Kidney epithelial cell (primary cell): Measurements from ENCODE around the gene MNT. TPM values are rescaled to one million over a fixed set of nuclear protein-coding genes. Genes with fewer than 3 reads are reported as not detected.

Experiments
- DNase-seq: peaks from one replicate; pipeline ENCODE4 v3.0.0-alpha.2; 2010; ENCODE audit warnings: low read depth
- H3K27me3 ChIP-seq: 2 replicates; pipeline ENCODE4 v1.6.0; 2011; ENCODE audit warnings: low read length; ENCODE audit not compliant: control insufficient read depth, insufficient read depth
- H3K36me3 ChIP-seq: 2 replicates; pipeline ENCODE4 v1.5.1; 2011; ENCODE audit warnings: low read length; ENCODE audit not compliant: control insufficient read depth, insufficient read depth
- H3K4me3 ChIP-seq: 2 replicates; pipeline ENCODE4 v1.5.1; 2011; ENCODE audit warnings: low read depth, mild to moderate bottlenecking, control low read depth, low read length
- CTCF ChIP-seq: IDR thresholded peaks from 2 replicates; pipeline ENCODE4 v1.5.1; 2011; ENCODE audit warnings: mild to moderate bottlenecking, moderate library complexity, low read length, control low read depth, inconsistent platforms; ENCODE audit not compliant: insufficient read depth, poor library complexity, severe bottlenecking
- total RNA-seq: library from RNA; depleted of rRNA; stranded (reverse); fragments of >200 nt; gene quantifications from 2 replicates; pipeline ENCODE4 v1.2.3, GENCODE V29; 2015

Gene MNT
- total RNA-seq, 1 donor from 2014 or later = 8.7 TPM

- no peak for DNase-seq
- no peaks in the 10 kb centered on the region for H3K36me3 ChIP-seq
- no peak for TF ChIP-seq CTCF
- H3K4me3 ChIP-seq = no peak overlapping the region
- H3K27me3 ChIP-seq = no peaks in the 10 kb centered on the region
These were observed 43.6 kb downstream of the MNT start for GRCh38 chr17:2357237-2357636.

- H3K4me3 ChIP-seq = no peak overlapping the region
- H3K36me3 ChIP-seq = no peaks in the 10 kb centered on the region
- no peaks in the 10 kb centered on the region for H3K27me3 ChIP-seq
- DNase-seq = no peak
- no peak for TF ChIP-seq CTCF
These were observed 46.5 kb downstream of the MNT start for GRCh38 chr17:2354311-2354710.

- Histone ChIP-seq H3K4me3 (no peak overlapping the region), H3K36me3 (no peaks in the 10 kb centered on the region), H3K27me3 (no peaks in the 10 kb centered on the region)
- DNase-seq = no peak
- TF ChIP-seq CTCF = no peak
These were observed 49.6 kb downstream of the MNT start for GRCh38 chr17:2351269-2351668.

- no peak for TF ChIP-seq CTCF
- Histone ChIP-seq H3K27me3 (no peaks in the 10 kb centered on the region), H3K36me3 (no peaks in the 10 kb centered on the region), H3K4me3 (no peak overlapping the region)
- DNase-seq = peak; percentile 74
These were observed 52.8 kb downstream of the MNT start for GRCh38 chr17:2347805-2348685.

GRCh38 chr17:2346475-2346874, 54.4 kb downstream of the MNT start:
- Histone ChIP-seq H3K36me3 (no peaks in the 10 kb centered on the region), H3K4me3 (no peak overlapping the region), H3K27me3 (no peaks in the 10 kb centered on the region)
- no peak for DNase-seq
- TF ChIP-seq CTCF = no peak

- no peak for TF ChIP-seq CTCF
- H3K27me3 ChIP-seq = no peaks in the 10 kb centered on the region
- H3K36me3 ChIP-seq = no peaks in the 10 kb centered on the region
These were observed 56.3 kb downstream of the MNT start for GRCh38 chr17:2344528-2344927.

More at GRCh38 chr17:2344528-2344927, 56.3 kb downstream of the MNT start:
- no peak overlapping the region for H3K4me3 ChIP-seq
- no peak for DNase-seq
